Measurements from ENCODE around the gene TRIM17.
A peak's percentile ranks its signal among the peaks of the same experiment; 100 is the strongest.

Gene TRIM17

DNA sequence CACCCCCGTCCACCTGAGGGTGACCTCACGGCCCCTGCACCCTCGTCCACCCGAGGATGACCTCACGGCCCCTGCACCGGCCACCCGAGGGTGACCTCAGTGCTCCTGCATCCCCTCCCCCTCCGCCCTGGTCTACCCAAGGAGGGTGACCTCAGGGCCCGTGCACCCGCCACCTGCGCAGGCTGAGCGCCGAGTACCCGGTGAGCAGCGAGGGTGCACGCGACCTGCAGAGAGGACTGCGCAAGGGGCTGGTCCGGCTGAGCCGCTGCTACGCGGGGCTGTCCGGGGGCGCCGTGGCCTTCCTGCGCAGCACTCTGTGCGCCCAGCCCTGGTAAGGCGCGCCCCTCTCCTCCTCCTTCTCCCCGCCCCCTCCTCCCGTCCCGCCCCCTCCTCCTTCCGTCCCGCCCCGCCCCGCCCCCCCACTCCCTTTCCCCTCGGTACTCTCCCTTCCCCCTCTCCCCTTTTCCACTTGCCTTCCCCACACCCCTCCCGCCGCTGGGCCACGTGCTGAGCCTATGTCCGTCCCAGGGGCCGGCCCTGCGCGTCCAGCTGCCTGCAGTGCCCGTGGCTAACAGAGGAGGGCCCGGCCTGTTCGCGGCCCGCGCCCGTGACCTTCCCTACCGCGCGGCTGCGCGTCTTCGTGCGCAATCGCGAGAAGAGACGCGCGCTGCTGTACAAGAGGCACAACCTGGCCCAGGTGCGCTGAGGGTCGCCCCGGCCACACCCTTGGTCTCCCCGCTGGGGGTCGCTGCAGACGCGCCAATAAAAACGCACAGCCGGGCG is 38.4 kb downstream of the TRIM17 start (continued):
- TF ChIP-seq ZFHX2 (tag by site-specific recombination; conservative IDR thresholded peaks at IDR 0.05) (0 out of 2 replicates have a peak, but pooled peaks have one; percentile 49), ZNF114 (tag by site-specific recombination; IDR thresholded peaks at IDR 0.05) (no peak), ZNF433 (tag by site-specific recombination; IDR thresholded peaks at IDR 0.05; ENCODE audit: low read depth) (no peak), ZNF311 (tag by site-specific recombination; IDR thresholded peaks at IDR 0.05; ENCODE audit: borderline replicate concordance) (no peak), ZNF76 (tag by site-specific recombination; IDR thresholded peaks at IDR 0.05; ENCODE audit: borderline replicate concordance, low read depth) (peak; percentile 55; the same call in 1 of the 2 replicates), KLF9 (tag by site-specific recombination; IDR thresholded peaks at IDR 0.05; ENCODE audit: low read depth) (peak; percentile 50; the same call in 1 of the 2 replicates), BCL11B (tag by site-specific recombination; IDR thresholded peaks at IDR 0.05; ENCODE audit: low read depth) (peak; percentile 98), ZNF560 (tag by site-specific recombination; IDR thresholded peaks at IDR 0.05; ENCODE audit: borderline replicate concordance) (no peak), SALL2 (tag by site-specific recombination; IDR thresholded peaks at IDR 0.05; ENCODE audit: borderline replicate concordance) (no peak), SP2 (tag by site-specific recombination; IDR thresholded peaks at IDR 0.05) (peak; percentile 77), ZNF10 (tag by site-specific recombination; IDR thresholded peaks at IDR 0.05) (0 out of 2 replicates have a peak, but pooled peaks have one; percentile 34), ZNF629 (tag by site-specific recombination; IDR thresholded peaks at IDR 0.05) (peak; percentile 50), ZNF423 (tag by site-specific recombination; IDR thresholded peaks at IDR 0.05) (peak; percentile 92), ZNF211 (tag by site-specific recombination; IDR thresholded peaks at IDR 0.05; ENCODE audit: low read depth) (no peak), PRDM1 (tag by site-specific recombination; IDR thresholded peaks at IDR 0.05) (peak; percentile 80), SP3 (tag by site-specific recombination; IDR thresholded peaks at IDR 0.05) (peak; percentile 84), ZNF48 (tag by site-specific recombination; IDR thresholded peaks at IDR 0.05) (no peak), KLF16 (tag by site-specific recombination; IDR thresholded peaks at IDR 0.05) (peak; percentile 80), TCF7L2 (IDR thresholded peaks at IDR 0.05; ENCODE audit: borderline replicate concordance, low read depth, low read length) (no peak), KLF8 (tag by site-specific recombination; IDR thresholded peaks at IDR 0.05) (peak; percentile 84), ZBTB20 (tag by site-specific recombination; IDR thresholded peaks at IDR 0.05) (0 out of 2 replicates have a peak, but pooled peaks have one; percentile 11), ZNF341 (tag by site-specific recombination; IDR thresholded peaks at IDR 0.05; ENCODE audit: low read depth) (peak; percentile 66)
- TF ChIP-seq, protein P1, sequence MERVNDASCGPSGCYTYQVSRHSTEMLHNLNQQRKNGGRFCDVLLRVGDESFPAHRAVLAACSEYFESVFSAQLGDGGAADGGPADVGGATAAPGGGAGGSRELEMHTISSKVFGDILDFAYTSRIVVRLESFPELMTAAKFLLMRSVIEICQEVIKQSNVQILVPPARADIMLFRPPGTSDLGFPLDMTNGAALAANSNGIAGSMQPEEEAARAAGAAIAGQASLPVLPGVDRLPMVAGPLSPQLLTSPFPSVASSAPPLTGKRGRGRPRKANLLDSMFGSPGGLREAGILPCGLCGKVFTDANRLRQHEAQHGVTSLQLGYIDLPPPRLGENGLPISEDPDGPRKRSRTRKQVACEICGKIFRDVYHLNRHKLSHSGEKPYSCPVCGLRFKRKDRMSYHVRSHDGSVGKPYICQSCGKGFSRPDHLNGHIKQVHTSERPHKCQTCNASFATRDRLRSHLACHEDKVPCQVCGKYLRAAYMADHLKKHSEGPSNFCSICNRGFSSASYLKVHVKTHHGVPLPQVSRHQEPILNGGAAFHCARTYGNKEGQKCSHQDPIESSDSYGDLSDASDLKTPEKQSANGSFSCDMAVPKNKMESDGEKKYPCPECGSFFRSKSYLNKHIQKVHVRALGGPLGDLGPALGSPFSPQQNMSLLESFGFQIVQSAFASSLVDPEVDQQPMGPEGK (tag by site-specific recombination; IDR thresholded peaks at IDR 0.05), result peak; percentile 46
- TF ChIP-seq, protein P2, sequence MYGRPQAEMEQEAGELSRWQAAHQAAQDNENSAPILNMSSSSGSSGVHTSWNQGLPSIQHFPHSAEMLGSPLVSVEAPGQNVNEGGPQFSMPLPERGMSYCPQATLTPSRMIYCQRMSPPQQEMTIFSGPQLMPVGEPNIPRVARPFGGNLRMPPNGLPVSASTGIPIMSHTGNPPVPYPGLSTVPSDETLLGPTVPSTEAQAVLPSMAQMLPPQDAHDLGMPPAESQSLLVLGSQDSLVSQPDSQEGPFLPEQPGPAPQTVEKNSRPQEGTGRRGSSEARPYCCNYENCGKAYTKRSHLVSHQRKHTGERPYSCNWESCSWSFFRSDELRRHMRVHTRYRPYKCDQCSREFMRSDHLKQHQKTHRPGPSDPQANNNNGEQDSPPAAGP (tag by site-specific recombination; IDR thresholded peaks at IDR 0.05), result peak; percentile 96
- TF ChIP-seq, protein P3, sequence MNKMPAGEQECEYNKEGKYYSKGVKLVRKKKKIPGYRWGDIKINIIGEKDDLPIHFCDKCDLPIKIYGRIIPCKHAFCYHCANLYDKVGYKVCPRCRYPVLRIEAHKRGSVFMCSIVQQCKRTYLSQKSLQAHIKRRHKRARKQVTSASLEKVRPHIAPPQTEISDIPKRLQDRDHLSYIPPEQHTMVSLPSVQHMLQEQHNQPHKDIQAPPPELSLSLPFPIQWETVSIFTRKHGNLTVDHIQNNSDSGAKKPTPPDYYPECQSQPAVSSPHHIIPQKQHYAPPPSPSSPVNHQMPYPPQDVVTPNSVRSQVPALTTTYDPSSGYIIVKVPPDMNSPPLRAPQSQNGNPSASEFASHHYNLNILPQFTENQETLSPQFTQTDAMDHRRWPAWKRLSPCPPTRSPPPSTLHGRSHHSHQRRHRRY (tag by site-specific recombination; IDR thresholded peaks at IDR 0.05), result no peak
- TF ChIP-seq, protein P4, sequence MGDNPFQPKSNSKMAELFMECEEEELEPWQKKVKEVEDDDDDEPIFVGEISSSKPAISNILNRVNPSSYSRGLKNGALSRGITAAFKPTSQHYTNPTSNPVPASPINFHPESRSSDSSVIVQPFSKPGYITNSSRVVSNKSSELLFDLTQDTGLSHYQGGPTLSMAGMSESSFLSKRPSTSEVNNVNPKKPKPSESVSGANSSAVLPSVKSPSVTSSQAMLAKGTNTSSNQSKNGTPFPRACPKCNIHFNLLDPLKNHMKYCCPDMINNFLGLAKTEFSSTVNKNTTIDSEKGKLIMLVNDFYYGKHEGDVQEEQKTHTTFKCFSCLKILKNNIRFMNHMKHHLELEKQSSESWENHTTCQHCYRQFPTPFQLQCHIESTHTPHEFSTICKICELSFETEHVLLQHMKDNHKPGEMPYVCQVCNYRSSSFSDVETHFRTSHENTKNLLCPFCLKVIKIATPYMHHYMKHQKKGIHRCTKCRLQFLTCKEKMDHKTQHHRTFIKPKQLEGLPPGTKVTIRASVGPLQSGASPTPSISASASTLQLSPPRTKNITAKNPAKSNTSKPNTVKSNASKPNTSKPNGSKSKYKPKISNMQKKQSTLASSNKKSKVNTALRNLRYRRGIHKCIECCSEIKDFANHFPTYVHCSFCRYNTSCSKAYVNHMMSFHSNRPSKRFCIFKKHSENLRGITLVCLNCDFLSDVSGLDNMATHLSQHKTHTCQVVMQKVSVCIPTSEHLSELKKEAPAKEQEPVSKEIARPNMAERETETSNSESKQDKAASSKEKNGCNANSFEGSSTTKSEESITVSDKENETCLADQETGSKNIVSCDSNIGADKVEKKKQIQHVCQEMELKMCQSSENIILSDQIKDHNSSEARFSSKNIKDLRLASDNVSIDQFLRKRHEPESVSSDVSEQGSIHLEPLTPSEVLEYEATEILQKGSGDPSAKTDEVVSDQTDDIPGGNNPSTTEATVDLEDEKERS (tag by site-specific recombination; IDR thresholded peaks at IDR 0.05), result no peak
- TF ChIP-seq, protein P5, sequence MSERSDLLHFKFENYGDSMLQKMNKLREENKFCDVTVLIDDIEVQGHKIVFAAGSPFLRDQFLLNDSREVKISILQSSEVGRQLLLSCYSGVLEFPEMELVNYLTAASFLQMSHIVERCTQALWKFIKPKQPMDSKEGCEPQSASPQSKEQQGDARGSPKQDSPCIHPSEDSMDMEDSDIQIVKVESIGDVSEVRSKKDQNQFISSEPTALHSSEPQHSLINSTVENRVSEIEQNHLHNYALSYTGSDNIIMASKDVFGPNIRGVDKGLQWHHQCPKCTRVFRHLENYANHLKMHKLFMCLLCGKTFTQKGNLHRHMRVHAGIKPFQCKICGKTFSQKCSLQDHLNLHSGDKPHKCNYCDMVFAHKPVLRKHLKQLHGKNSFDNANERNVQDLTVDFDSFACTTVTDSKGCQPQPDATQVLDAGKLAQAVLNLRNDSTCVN (tag by site-specific recombination; optimal IDR thresholded peaks at IDR 0.05), result peak; percentile 99
- TF ChIP-seq, protein P6, sequence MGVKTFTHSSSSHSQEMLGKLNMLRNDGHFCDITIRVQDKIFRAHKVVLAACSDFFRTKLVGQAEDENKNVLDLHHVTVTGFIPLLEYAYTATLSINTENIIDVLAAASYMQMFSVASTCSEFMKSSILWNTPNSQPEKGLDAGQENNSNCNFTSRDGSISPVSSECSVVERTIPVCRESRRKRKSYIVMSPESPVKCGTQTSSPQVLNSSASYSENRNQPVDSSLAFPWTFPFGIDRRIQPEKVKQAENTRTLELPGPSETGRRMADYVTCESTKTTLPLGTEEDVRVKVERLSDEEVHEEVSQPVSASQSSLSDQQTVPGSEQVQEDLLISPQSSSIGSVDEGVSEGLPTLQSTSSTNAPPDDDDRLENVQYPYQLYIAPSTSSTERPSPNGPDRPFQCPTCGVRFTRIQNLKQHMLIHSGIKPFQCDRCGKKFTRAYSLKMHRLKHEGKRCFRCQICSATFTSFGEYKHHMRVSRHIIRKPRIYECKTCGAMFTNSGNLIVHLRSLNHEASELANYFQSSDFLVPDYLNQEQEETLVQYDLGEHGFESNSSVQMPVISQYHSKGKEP (tag by site-specific recombination; IDR thresholded peaks at IDR 0.05), result peak; percentile 98

Measured in HEK293 (cell line).